SU-DHL-6 (cell line): ENCODE data around the gene CIZ1.

ENCODE experiments used
- H2AFZ ChIP-seq: fragments of 200-600 bp; sonication (generic); 2 replicates; pipeline ENCODE4 v1.6.1; 2014; ENCODE audit warnings: low read depth, mild to moderate bottlenecking, moderate library complexity, mixed read lengths, antibody characterized with exemption, low read length; ENCODE audit not compliant: severe bottlenecking
- H3F3A ChIP-seq: fragments of 200-600 bp; shearing (Covaris generic); 2 replicates; pipeline ENCODE4 v1.6.0; 2016; ENCODE audit warnings: antibody characterized with exemption, mild to moderate bottlenecking; ENCODE audit not compliant: insufficient read depth
- H3K27ac ChIP-seq: fragments of 200-600 bp; sonication (generic); 2 replicates; pipeline ENCODE4 v1.5.1; 2016; ENCODE audit warnings: low read depth, mild to moderate bottlenecking, low read length, moderate library complexity, mixed read lengths
- H3K27me3 ChIP-seq: fragments of 200-600 bp; sonication (generic), shearing (Covaris generic); 2 replicates; pipeline ENCODE4 v1.6.0; 2014; ENCODE audit warnings: mild to moderate bottlenecking, low read length
- H3K36me3 ChIP-seq: fragments of 200-600 bp; sonication (generic); 2 replicates; pipeline ENCODE4 v1.6.1; 2014; ENCODE audit warnings: mild to moderate bottlenecking, low read length, mixed read lengths
- H3K4me2 ChIP-seq: fragments of 300-600, 200-600 bp; shearing (Covaris generic), sonication (generic); 2 replicates; pipeline ENCODE4 v1.6.0; 2014; ENCODE audit warnings: low read length, low read depth, mild to moderate bottlenecking; ENCODE audit not compliant: poor library complexity, severe bottlenecking
- H3K4me3 ChIP-seq: fragments of 200-600 bp; sonication (generic); 2 replicates; pipeline ENCODE4 v1.5.1; 2014; ENCODE audit warnings: antibody characterized with exemption, low read length, mild to moderate bottlenecking, mixed read lengths; ENCODE audit not compliant: insufficient read depth, poor library complexity, severe bottlenecking
- H3K79me2 ChIP-seq: fragments of 200-600 bp; sonication (generic); 2 replicates; pipeline ENCODE4 v1.6.1; 2014; ENCODE audit warnings: mild to moderate bottlenecking, low read length, moderate library complexity; ENCODE audit not compliant: insufficient read depth
- H3K9ac ChIP-seq: fragments of 200-600 bp; sonication (generic); 2 replicates; pipeline ENCODE4 v1.7.0; 2014; ENCODE audit warnings: mild to moderate bottlenecking, low read length
- H3K9me2 ChIP-seq: fragments of 200-600 bp; sonication (generic); replicated peaks from 2 replicates; pipeline ENCODE4 v1.6.1; 2014; ENCODE audit warnings: low read length; ENCODE audit not compliant: insufficient read depth
- H3K9me3 ChIP-seq: fragments of 200-600 bp; sonication (generic); 2 replicates; pipeline ENCODE4 v1.6.1; 2014; ENCODE audit warnings: low read length, mixed read lengths; ENCODE audit not compliant: insufficient read depth
- H4K20me1 ChIP-seq: fragments of 200-600 bp; sonication (generic); 2 replicates; pipeline ENCODE4 v1.6.1; 2014; ENCODE audit warnings: low read depth, mild to moderate bottlenecking, antibody characterized with exemption, low read length, moderate library complexity, mixed read lengths
- CTCF ChIP-seq: fragments of 200-600 bp; sonication (generic); IDR thresholded peaks from one replicate; pipeline ENCODE4 v1.5.1; 2017; ENCODE audit warnings: antibody characterized with exemption, mild to moderate bottlenecking, low read length, moderate library complexity; ENCODE audit not compliant: insufficient read depth, poor library complexity, severe bottlenecking
- EZH2phosphoT487 ChIP-seq: fragments of 200-600 bp; sonication (generic), shearing (Covaris generic); conservative IDR thresholded peaks from 2 replicates; pipeline ENCODE4 v1.6.1; 2018; ENCODE audit warnings: mild to moderate bottlenecking, antibody characterized with exemption, low read length, moderate library complexity, mixed read lengths

Gene CIZ1

DNA sequence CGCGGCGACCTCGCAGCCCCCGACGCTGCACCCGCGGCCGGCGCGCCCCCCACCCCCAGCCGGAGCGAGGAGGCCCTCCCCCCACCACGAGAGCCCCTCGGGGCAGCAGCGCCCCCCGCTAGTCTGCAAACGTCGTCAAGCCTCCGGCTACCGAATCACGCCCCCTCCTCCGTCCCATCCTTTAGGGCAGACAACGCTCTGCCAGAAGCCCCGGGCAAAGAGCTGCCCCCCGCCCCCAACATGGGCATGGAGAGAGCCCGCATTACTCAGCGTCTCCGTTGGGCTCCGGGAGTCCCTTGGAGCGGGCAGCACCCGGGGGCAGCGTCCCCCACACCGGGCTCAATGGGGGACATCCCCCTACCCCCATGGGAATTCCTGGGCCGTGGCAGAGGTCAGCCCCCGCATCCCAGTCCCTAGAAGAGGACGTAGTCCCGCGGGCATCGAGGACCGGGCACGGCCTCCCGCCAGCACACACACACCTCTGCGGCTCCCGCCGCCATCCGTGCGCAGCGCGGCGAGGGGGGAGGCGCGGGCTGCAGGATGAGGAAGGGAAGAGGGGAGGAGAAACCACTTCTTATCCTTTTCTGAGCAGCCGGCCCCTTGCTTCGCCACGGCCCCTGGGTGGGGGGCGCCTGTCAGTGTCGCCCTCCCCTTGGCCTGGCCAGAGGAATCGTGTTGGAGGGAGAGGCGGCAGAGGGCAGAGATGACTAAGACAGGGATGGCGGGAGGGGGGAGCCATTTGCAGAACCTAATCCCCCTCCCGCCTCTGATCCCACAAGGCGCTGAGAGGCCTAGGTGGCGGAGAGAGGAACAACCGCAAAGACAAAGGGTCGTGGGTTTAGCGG, 12.6 kb upstream of the CIZ1 start:
- H3K36me3 ChIP-seq, result no peaks in the 10 kb centered on the region
- no peaks in the 10 kb centered on the region for H3K79me2 ChIP-seq
- H3K27ac ChIP-seq, result no peak overlapping the region
- H3K4me2 ChIP-seq, result peak overlapping the region; percentile 73
- no peaks in the 10 kb centered on the region for H4K20me1 ChIP-seq
- TF ChIP-seq CTCF, result no peak
- 0 out of 2 replicates have a peak, but pooled peaks have one; percentile 93 for TF ChIP-seq EZH2phosphoT487
- H3K27me3 ChIP-seq, result no peaks in the 10 kb centered on the region
- H3K9ac ChIP-seq, result peak overlapping the region; percentile 54
- no peaks in the 10 kb centered on the region for H3K9me3 ChIP-seq
- no peaks in the 10 kb centered on the region for H3F3A ChIP-seq
- H2AFZ ChIP-seq, result peak overlapping the region; percentile 89
- H3K4me3 ChIP-seq, result peak overlapping the region; percentile 63
- no peaks in the 10 kb centered on the region for H3K9me2 ChIP-seq

GRCh38 chr9:128203024-128203706, 11.8 kb upstream of the CIZ1 start, which contains the start of gene DNM1:
Gene DNM1 (plus strand): TSS chr9:128203379. CDS start chr9:128203471, 92 bp downstream.
- H3K27ac ChIP-seq, result no peak within 1 kb of the TSS
- H3K9me3 ChIP-seq, result no peaks in the 10 kb centered on the region
- peak within 1 kb of the TSS; percentile 98 for H2AFZ ChIP-seq
- no peaks in the 10 kb centered on the region for H3K36me3 ChIP-seq
- no peaks in the 10 kb centered on the region for H3K79me2 ChIP-seq
- peak within 1 kb of the TSS; percentile 63 for H3K4me3 ChIP-seq
- TF ChIP-seq EZH2phosphoT487 (no peak), CTCF (peak; percentile 28)
- no peaks in the 10 kb centered on the region for H3F3A ChIP-seq
- H3K9ac ChIP-seq, result peak within 1 kb of the TSS; percentile 54
- H3K9me2 ChIP-seq, result no peaks in the 10 kb centered on the region
- H3K27me3 ChIP-seq, result no peaks in the 10 kb centered on the region
- H3K4me2 ChIP-seq, result peak within 1 kb of the TSS; percentile 73
- H4K20me1 ChIP-seq, result no peaks in the 10 kb centered on the region

DNA sequence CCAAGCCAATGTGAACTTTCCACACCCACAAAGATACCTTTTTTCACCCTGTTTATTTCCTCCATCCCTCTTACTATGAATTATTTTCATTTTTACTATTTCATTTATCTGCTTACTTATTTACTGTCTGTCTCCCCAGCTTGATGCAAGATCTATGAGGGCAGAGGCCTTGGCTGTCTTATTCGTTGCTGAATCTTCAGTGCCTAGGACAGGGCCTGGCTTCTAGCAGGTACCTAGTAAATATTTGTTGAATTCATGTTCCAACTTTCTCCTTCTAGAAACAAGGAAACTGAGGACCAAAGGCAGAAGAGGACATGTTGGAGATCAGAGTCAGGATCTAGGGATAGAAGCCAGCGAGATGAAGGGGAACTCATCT, 11.3 kb upstream of the CIZ1 start:
- H3K9me2 ChIP-seq, result no peaks in the 10 kb centered on the region
- H3K4me2 ChIP-seq, result peak overlapping the region; percentile 73
- H2AFZ ChIP-seq, result peak overlapping the region; percentile 98
- H3K9ac ChIP-seq, result 0 out of 2 replicates have a peak overlapping the region, but pooled peaks have one; percentile 12
- TF ChIP-seq EZH2phosphoT487 (no peak), CTCF (no peak)
- H3K79me2 ChIP-seq, result no peaks in the 10 kb centered on the region
- no peak overlapping the region for H3K27ac ChIP-seq
- no peaks in the 10 kb centered on the region for H3K9me3 ChIP-seq
- H3F3A ChIP-seq, result no peaks in the 10 kb centered on the region
- H3K27me3 ChIP-seq, result no peaks in the 10 kb centered on the region
- H4K20me1 ChIP-seq, result no peaks in the 10 kb centered on the region
- peak overlapping the region; percentile 29 for H3K4me3 ChIP-seq
- no peaks in the 10 kb centered on the region for H3K36me3 ChIP-seq
